HepG2 (cell line): Measurements from ENCODE around the gene HES6. TPM values are rescaled to one million over a fixed set of nuclear protein-coding genes. Genes with fewer than 3 reads are reported as not detected.

Source experiments
- ATAC-seq: fragments of 200-7000 bp; cut with Tn5 transposase; 3 replicates; pipeline ENCODE4 v1.9.1; 2020; ENCODE audit warnings: mild to moderate bottlenecking, moderate library complexity
- BruUV-seq: library from RNA; stranded (reverse); fragments of 400-500 nt; replicated peaks from 2 replicates; lab custom pipeline; 2021; lab: Mats Ljungman, UMichigan
- CTCF ChIA-PET: fragments of 300-600 bp; formaldehyde crosslinking; extraction: SDS; loops from one replicate; lab custom pipeline; 2021; ENCODE audit warnings: low total read pairs, inconsistent platforms, low intra/inter-chr PET ratio; lab: Yijun Ruan, JAX
- POLR2A ChIA-PET: fragments of 350-600 bp; sonication (Branson Sonifier 250); formaldehyde crosslinking; loops from one replicate; lab custom pipeline; 2020; ENCODE audit warnings: antibody characterized with exemption, inconsistent platforms; lab: Yijun Ruan, JAX
- DNase-seq: peaks from one replicate; pipeline ENCODE4 v3.0.0-alpha.2; 2015; ENCODE audit warnings: low spot score
- FAIRE-seq: peaks from 3 replicates; lab custom pipeline; 2011; peaks lifted over from hg19 to GRCh38; lab: Jason Lieb, UNC
- H2AFZ ChIP-seq: one replicate; pipeline ENCODE4 v1.6.1; 2011; ENCODE audit warnings: low read length, inconsistent platforms
- H3K27ac ChIP-seq: fragments of 300-600 bp; 3 replicates; pipeline ENCODE4 v1.8.0; 2011; ENCODE audit warnings: mixed run types, mild to moderate bottlenecking, mixed read lengths, low read length, inconsistent platforms; ENCODE audit not compliant: insufficient read depth; ENCODE audit errors: extremely low read length
- H3K27me3 ChIP-seq, 2 experiments: fragments of 200-600 bp in 1 of 2; 2 replicates in 1 of 2; 3 replicates in 1 of 2; pipeline versions ENCODE4 v1.6.0 to v1.8.0; 2011; ENCODE audit warnings: low read length in 2 of 2, mild to moderate bottlenecking in 2 of 2, moderate library complexity in 2 of 2, inconsistent platforms in 1 of 2; ENCODE audit not compliant: insufficient read depth in 2 of 2, control insufficient read depth in 1 of 2
- H3K36me3 ChIP-seq, 2 experiments: fragments of 200-600 bp in 1 of 2; replicated peaks in 1 of 2; 2 replicates in 1 of 2; 3 replicates in 1 of 2; pipeline versions ENCODE4 v1.5.1 to v1.8.0; 2011; ENCODE audit warnings: low read length in 2 of 2, inconsistent platforms in 1 of 2; ENCODE audit not compliant: insufficient read depth in 2 of 2, control insufficient read depth in 1 of 2
- H3K4me1 ChIP-seq: 2 replicates; pipeline ENCODE4 v1.5.1; 2012; ENCODE audit warnings: low read length, inconsistent platforms; ENCODE audit not compliant: insufficient read depth
- H3K4me2 ChIP-seq: 2 replicates; pipeline ENCODE4 v1.6.0; 2011; ENCODE audit warnings: low read depth, low read length, inconsistent platforms
- H3K4me3 ChIP-seq, 3 experiments: fragments of 200-600 bp in 1 of 3; sonication (generic), shearing (Covaris generic) in 1 of 3; replicated peaks in 1 of 3; 2 replicates each; pipeline ENCODE4 v1.5.1; 2011 to 2016; ENCODE audit warnings: low read length in 3 of 3, inconsistent platforms in 2 of 3, low read depth in 2 of 3, mild to moderate bottlenecking in 2 of 3, control low read depth in 1 of 3, mixed read lengths in 1 of 3; ENCODE audit not compliant: insufficient read depth in 1 of 3
- H3K79me2 ChIP-seq: one replicate; pipeline ENCODE4 v1.6.1; 2011; ENCODE audit warnings: low read length, inconsistent platforms; ENCODE audit not compliant: insufficient read depth
- H3K9ac ChIP-seq: 2 replicates; pipeline ENCODE4 v1.6.0; 2011; ENCODE audit warnings: mild to moderate bottlenecking, low read depth, low read length, inconsistent platforms; ENCODE audit not compliant: insufficient read depth
- H3K9me3 ChIP-seq: 2 replicates; pipeline ENCODE4 v1.5.1; 2012; ENCODE audit warnings: mild to moderate bottlenecking, low read length
- H4K20me1 ChIP-seq: 2 replicates; pipeline ENCODE4 v1.6.0; 2011; ENCODE audit warnings: inconsistent platforms, mild to moderate bottlenecking, low read length, moderate library complexity; ENCODE audit not compliant: insufficient read depth
- AGO2 ChIP-seq: fragments of 200-400 bp; formaldehyde crosslinking; optimal IDR thresholded peaks from 2 replicates; pipeline ENCODE3; 2017; ENCODE audit warnings: mild to moderate bottlenecking, low read depth, low read length, moderate library complexity
- DMAP1 ChIP-seq: IDR thresholded peaks from 2 replicates; pipeline ENCODE4 v1.6.1; 2016
- KDM5B ChIP-seq: sonication (generic); formaldehyde crosslinking; IDR thresholded peaks from 2 replicates; pipeline ENCODE4 v1.4.0; 2020; ENCODE audit warnings: missing genetic modification reagents, mild to moderate bottlenecking, borderline replicate concordance
- POLR2G ChIP-seq: fragments of 200-400 bp; formaldehyde crosslinking; IDR thresholded peaks from 2 replicates; pipeline ENCODE4 v1.6.1; 2018; ENCODE audit warnings: mild to moderate bottlenecking, low read depth, low read length, moderate library complexity
- PRPF4 ChIP-seq: fragments of 200-400 bp; formaldehyde crosslinking; IDR thresholded peaks from 2 replicates; pipeline ENCODE4 v1.6.1; 2016; ENCODE audit warnings: low read length, low read depth; ENCODE audit not compliant: poor library complexity, severe bottlenecking
- RARG ChIP-seq: sonication (generic); formaldehyde crosslinking; IDR thresholded peaks from 2 replicates; pipeline ENCODE4 v1.4.0; 2020; ENCODE audit warnings: low read depth, mild to moderate bottlenecking, missing genetic modification reagents
- SMARCC2 ChIP-seq: fragments of 450-650 bp; IDR thresholded peaks from 2 replicates; pipeline ENCODE4 v1.6.1; 2017; ENCODE audit warnings: antibody characterized with exemption, mild to moderate bottlenecking
- SP4 ChIP-seq: sonication (generic); formaldehyde crosslinking; IDR thresholded peaks from 2 replicates; pipeline ENCODE4 v1.8.1; 2023; ENCODE audit warnings: mild to moderate bottlenecking, missing genetic modification reagents
- ZEB1 ChIP-seq: IDR thresholded peaks from 2 replicates; pipeline ENCODE4 v1.6.1; 2012; ENCODE audit warnings: mild to moderate bottlenecking, low read depth, inconsistent platforms; ENCODE audit not compliant: insufficient replicate concordance
- ZNF207 ChIP-seq: fragments of 450-650 bp; IDR thresholded peaks from 2 replicates; pipeline ENCODE4 v1.6.1; 2016; ENCODE audit warnings: antibody characterized with exemption, borderline replicate concordance
- ZNF605 ChIP-seq: sonication (generic); formaldehyde crosslinking; IDR thresholded peaks from 2 replicates; pipeline ENCODE4 v1.8.0; 2022; ENCODE audit warnings: mild to moderate bottlenecking, missing genetic modification reagents
- ZNF713 ChIP-seq: sonication (generic); formaldehyde crosslinking; IDR thresholded peaks from 2 replicates; pipeline ENCODE4 v1.4.0; 2020; ENCODE audit warnings: mild to moderate bottlenecking, missing genetic modification reagents
- ZNF724P ChIP-seq: sonication (generic); formaldehyde crosslinking; IDR thresholded peaks from 2 replicates; pipeline ENCODE4 v1.8.0; 2022; ENCODE audit warnings: missing genetic modification reagents, borderline replicate concordance
- WGBS: methylation state at CpG from one replicate; pipeline ENCODE4 v1.1.6; 2017; ENCODE audit warnings: low lambda C conversion rate; 5-methylcytosine and 5-hydroxymethylcytosine counted together
- in situ Hi-C: cut with HindIII; loops from 2 replicates; pipeline ENCODE4 v1.10.0; 2017; ENCODE audit warnings: low pct_unique_long_range_greater_than_20kb; ENCODE audit not compliant: extremely low pct_ligation_motif_present
- intact Hi-C: fragments of 100-400 bp; cut with micrococcal nuclease; formaldehyde crosslinking; loops from one replicate; pipeline ENCODE4 v1.10.0; 2022; ENCODE audit not compliant: unreplicated experiment
- polyA plus RNA-seq, 8 experiments: library from polyadenylated mRNA; depleted of rRNA in 3 of 8; stranded (reverse) in 7 of 8; unstranded in 1 of 8; fragments of >200 nt; fragmentation: Illumina TruSeq in 4 of 8; extraction: Trizol in 4 of 8; gene quantifications; 2 replicates each; pipeline versions ENCODE4 v1.2.1 to v1.2.3, GENCODE V29; 2011 to 2016; ENCODE audit warnings: low read depth in 4 of 8, missing spikeins in 1 of 8, mixed read lengths in 1 of 8; ENCODE audit not compliant: insufficient read depth in 1 of 8
- total RNA-seq, 5 experiments: library from RNA; depleted of rRNA; stranded (reverse); fragments of >200 nt; fragmentation: Illumina TruSeq; extraction: Trizol; gene quantifications; 2 replicates each; pipeline ENCODE4 v1.2.3, GENCODE V29; 2016; ENCODE audit warnings: low read depth in 1 of 5

The HES6 gene
- total and polyA plus RNA-seq, 2 of the 13 experiments (the other 11 are each of a cell fraction or from before 2014, with no cell fraction given), result 19.5 to 82.8 TPM

DNA sequence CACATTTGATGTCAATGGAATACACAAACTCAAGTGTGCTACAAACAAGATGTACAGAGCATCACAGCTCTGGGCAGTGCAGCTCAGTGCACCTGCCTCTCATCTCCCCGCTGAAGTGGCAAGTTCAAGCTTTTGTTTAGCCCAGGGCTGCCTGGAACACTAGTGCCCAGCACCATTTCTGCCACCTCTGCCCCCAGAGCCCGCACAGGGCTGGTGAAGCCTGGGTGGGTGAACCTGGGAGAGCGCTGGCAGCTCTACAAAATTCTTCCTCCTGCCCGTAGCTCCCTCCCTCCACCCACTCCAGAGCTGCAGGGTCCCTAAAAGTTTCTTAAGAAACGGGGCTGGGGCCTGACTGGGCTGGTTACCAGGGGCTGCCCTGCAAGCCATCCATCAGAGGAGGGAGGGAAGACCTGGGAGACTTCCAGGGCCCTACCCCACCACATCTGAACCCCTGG is 1.5 kb downstream of the HES6 start:
- H3K9ac ChIP-seq, result no peak overlapping the region

DNA sequence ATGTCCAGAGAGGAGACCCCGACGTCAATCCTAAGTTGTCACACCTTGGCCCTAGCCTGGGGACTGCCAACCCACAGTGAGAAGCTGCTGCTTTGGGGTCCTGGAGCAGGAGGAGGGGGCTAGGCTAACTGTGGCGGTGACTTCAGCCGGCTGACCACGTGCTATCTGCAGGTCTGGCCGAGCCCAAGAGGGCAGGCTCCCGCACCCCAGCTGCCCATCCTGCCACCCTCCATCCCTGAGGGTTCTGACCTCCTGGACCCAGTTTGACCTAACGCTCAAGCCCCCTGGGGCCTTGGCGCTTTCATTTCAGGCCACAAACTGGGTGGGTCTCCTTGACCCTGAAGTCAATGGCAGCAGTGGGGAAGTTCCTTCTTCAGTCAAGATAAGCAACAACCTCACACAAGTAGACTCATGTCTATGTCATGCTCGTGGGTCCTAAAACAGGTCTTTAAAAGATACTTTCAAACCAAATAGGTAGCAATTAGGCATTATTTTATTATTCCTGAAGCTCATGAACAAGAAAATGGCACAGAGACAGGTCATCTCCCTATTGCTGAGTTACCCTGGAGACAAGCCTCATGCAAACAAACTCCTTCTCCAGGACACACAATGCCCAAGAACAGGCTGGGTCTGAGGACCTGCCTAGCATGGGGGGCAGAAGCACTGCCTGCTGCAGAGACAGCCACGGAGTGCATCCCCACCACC is 2.3 kb downstream of the HES6 start:
- WGBS, result 81% methylated on average over 6 of the region's 11 CpGs
- CTCF ChIA-PET, result no interaction called here
- no peak for DNase-seq
- no peak overlapping the region for H3K4me3 ChIP-seq
- no TSS peak for BruUV-seq
- no peak overlapping the region for H3K4me2 ChIP-seq
- no peak for FAIRE-seq
- H3K36me3 ChIP-seq, result no peaks in the 10 kb centered on the region
- no peak for ATAC-seq
- H3K9me3 ChIP-seq, result no peaks in the 10 kb centered on the region
- H2AFZ ChIP-seq, result no peak overlapping the region
- in situ Hi-C loops, result no loop called here
- peaks cover 40% of the 10 kb centered on the region for H3K4me1 ChIP-seq
- POLR2A ChIA-PET, result interaction anchor here (5.2 kb wide), 1 partner anchor 16 kb away, joined by 20 read pairs; no protein-coding TSS in a partner anchor
- intact Hi-C loops, result no loop called here
- no peak overlapping the region for H3K9ac ChIP-seq
- H3K27me3 ChIP-seq, result no peaks in the 10 kb centered on the region; a peak in 2 of 5 replicates
- no peaks in the 10 kb centered on the region for H3K79me2 ChIP-seq
- H4K20me1 ChIP-seq, result no peaks in the 10 kb centered on the region
- H3K27ac ChIP-seq, result no peak overlapping the region
- no peak for TF ChIP-seq RARG (CRISPR knock-in tag)
- TF ChIP-seq ZNF605 (CRISPR knock-in tag), result no peak
- no peak for TF ChIP-seq DMAP1 (CRISPR knock-in tag)
- 0 out of 2 replicates have a peak, but pooled peaks have one; percentile 19 for TF ChIP-seq POLR2G
- TF ChIP-seq SMARCC2, result no peak
- TF ChIP-seq AGO2, result peak; percentile 40
- peak; percentile 23; the same call in 1 of the 2 replicates for TF ChIP-seq KDM5B
- no peak for TF ChIP-seq PRPF4
- TF ChIP-seq ZNF713, result no peak
- TF ChIP-seq ZNF724P (CRISPR knock-in tag), result no peak
- no peak for TF ChIP-seq ZEB1

More for the DNA sequence above, 1.5 kb downstream of the HES6 start:
- intact Hi-C loops, result no loop called here
- ATAC-seq, result no peak
- Histone ChIP-seq H3K27ac (no peak overlapping the region), H4K20me1 (no peaks in the 10 kb centered on the region), H3K4me2 (peak overlapping the region; percentile 68)
- TF ChIP-seq ZNF207 (no peak), SP4 (CRISPR knock-in tag) (0 out of 2 replicates have a peak, but pooled peaks have one; percentile 0)
- TF ChIP-seq, all 625 proteins: peak for 1
- H2AFZ ChIP-seq, result no peak overlapping the region
- 96% methylated on average over 5 of the region's 5 CpGs for WGBS
- ChIA-PET CTCF (no interaction called here), POLR2A (interaction anchor here (2.0 to 5.2 kb wide), 2 partner anchors 17 to 51 kb away, joined by 11 to 20 read pairs; no protein-coding TSS in a partner anchor)
- peaks cover 47% of the 10 kb centered on the region for H3K4me1 ChIP-seq
- H3K36me3 ChIP-seq, result no peaks in the 10 kb centered on the region
- peak overlapping the region in 1 of 3 experiments; percentile 85; a peak in 1 of 6 replicates for H3K4me3 ChIP-seq
- H3K79me2 ChIP-seq, result no peaks in the 10 kb centered on the region
- TSS peak; percentile 67 for BruUV-seq
- DNase-seq (no peak), FAIRE-seq (no peak)
- H3K9me3 ChIP-seq, result no peaks in the 10 kb centered on the region
- in situ Hi-C loops, result no loop called here
- H3K27me3 ChIP-seq, result no peaks in the 10 kb centered on the region; a peak in 2 of 5 replicates
